Thyroid gland (tissue), 4 donors: ENCODE measurements around the gene PRMT2. TPM values are rescaled to one million over a fixed set of nuclear protein-coding genes. Genes with fewer than 3 reads are reported as not detected.
"Not testable (repeated sequence)": the region's sequence is repeated elsewhere in the genome, so short reads cannot be mapped to it uniquely, and the experiment has no call there.

Source experiments
- DNase-seq, 2 donors: peaks; one replicate each; pipeline ENCODE4 v3.0.0-alpha.2; 2019
- H3K27ac ChIP-seq, 3 donors: fragments of 200-600 bp; sonication (generic); 1 replicate in 2 of 3; 2 replicates in 1 of 3; pipeline ENCODE4 v1.5.1; 2016 to 2019; ENCODE audit warnings: mild to moderate bottlenecking in 1 of 3, moderate library complexity in 1 of 3
- H3K27me3 ChIP-seq: fragments of 200-600 bp; sonication (generic); one replicate; pipeline ENCODE4 v1.5.1; 2019
- H3K36me3 ChIP-seq, 2 donors: fragments of 200-600 bp; sonication (generic); one replicate each; pipeline ENCODE4 v1.5.1; 2016 to 2019
- H3K4me1 ChIP-seq, 2 donors: fragments of 200-600 bp; sonication (generic); one replicate each; pipeline ENCODE4 v1.5.1; 2017 to 2019
- H3K4me3 ChIP-seq, 3 donors: fragments of 200-600 bp; sonication (generic); replicated peaks in 1 of 3; 1 replicate in 2 of 3; 2 replicates in 1 of 3; pipeline ENCODE4 v1.5.1; 2016; ENCODE audit warnings: mild to moderate bottlenecking in 1 of 3
- H3K9me3 ChIP-seq: fragments of 200-600 bp; sonication (generic); one replicate; pipeline ENCODE4 v1.5.1; 2017
- POLR2A ChIP-seq, 2 donors: fragments of 450-650 bp; IDR thresholded peaks; one replicate each; pipeline ENCODE4 v1.6.1; 2017; ENCODE audit warnings: antibody characterized with exemption in 2 of 2, mild to moderate bottlenecking in 2 of 2, moderate library complexity in 1 of 2
- WGBS, 2 donors: methylation state at CpG; one replicate each; pipeline ENCODE4 v1.1.5; 2017; 5-methylcytosine and 5-hydroxymethylcytosine counted together
- intact Hi-C: fragments of 100-400 bp; cut with DNase I; formaldehyde crosslinking; loops from one replicate; pipeline ENCODE4 v1.15.1; 2023
- total RNA-seq, 4 donors: library from RNA; depleted of rRNA; stranded (reverse); fragments of >200 nt; gene quantifications; one replicate each; pipeline ENCODE4 v1.2.3, GENCODE V29; 2016
- TF ChIP-seq, protein P1 (sequence below), 6 experiments: fragments of 200-600 bp in 3 of 6; fragments of 450-650 bp in 3 of 6; sonication (generic) in 3 of 6; IDR thresholded peaks; one replicate each; pipeline ENCODE4 v1.5.1; 2016 to 2019; ENCODE audit warnings: antibody characterized with exemption in 6 of 6, mild to moderate bottlenecking in 2 of 6, inconsistent platforms in 1 of 6, moderate library complexity in 1 of 6

The PRMT2 gene
- total RNA-seq, 4 donors from 2014 or later: 94.6 to 112 (median 99.4) TPM

DNA sequence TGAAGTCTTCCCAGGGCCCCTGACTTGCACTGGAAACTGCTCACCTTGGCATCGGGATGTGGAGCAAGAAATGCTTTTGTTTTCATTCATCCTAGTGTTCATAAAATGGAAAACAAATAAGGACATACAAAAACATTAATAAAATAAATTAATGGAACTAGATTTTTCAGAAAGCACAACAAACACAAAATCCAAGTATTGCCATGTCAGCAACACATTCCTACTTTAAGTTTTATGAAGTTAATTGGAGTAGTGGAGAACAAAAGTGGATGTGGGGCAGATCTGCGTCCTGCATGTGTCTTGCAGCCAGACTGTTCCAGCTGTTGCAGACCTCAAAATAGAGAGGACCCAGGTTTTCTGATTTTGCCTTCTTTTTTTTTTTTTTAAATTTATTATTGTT is 32.9 kb downstream of the PRMT2 start:
- Histone ChIP-seq H3K27me3 (no peaks in the 10 kb centered on the region), H3K4me3 (no peak overlapping the region), H3K36me3 (peaks cover 8 to 13% of the 10 kb centered on the region in 2 donors), H3K9me3 (no peaks in the 10 kb centered on the region), H3K27ac (no peak overlapping the region), H3K4me1 (peaks cover 4 to 13% of the 10 kb centered on the region in 2 donors)
- WGBS, 2 donors: 62 to 65% methylated on average over 2 of the region's 2 CpGs
- DNase-seq: no peak
- intact Hi-C loops: no loop called here
- no peak for TF ChIP-seq POLR2A (IDR thresholded peaks at IDR 0.05)
- TF ChIP-seq, protein P1, sequence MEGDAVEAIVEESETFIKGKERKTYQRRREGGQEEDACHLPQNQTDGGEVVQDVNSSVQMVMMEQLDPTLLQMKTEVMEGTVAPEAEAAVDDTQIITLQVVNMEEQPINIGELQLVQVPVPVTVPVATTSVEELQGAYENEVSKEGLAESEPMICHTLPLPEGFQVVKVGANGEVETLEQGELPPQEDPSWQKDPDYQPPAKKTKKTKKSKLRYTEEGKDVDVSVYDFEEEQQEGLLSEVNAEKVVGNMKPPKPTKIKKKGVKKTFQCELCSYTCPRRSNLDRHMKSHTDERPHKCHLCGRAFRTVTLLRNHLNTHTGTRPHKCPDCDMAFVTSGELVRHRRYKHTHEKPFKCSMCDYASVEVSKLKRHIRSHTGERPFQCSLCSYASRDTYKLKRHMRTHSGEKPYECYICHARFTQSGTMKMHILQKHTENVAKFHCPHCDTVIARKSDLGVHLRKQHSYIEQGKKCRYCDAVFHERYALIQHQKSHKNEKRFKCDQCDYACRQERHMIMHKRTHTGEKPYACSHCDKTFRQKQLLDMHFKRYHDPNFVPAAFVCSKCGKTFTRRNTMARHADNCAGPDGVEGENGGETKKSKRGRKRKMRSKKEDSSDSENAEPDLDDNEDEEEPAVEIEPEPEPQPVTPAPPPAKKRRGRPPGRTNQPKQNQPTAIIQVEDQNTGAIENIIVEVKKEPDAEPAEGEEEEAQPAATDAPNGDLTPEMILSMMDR (IDR thresholded peaks at IDR 0.05): no peak

DNA sequence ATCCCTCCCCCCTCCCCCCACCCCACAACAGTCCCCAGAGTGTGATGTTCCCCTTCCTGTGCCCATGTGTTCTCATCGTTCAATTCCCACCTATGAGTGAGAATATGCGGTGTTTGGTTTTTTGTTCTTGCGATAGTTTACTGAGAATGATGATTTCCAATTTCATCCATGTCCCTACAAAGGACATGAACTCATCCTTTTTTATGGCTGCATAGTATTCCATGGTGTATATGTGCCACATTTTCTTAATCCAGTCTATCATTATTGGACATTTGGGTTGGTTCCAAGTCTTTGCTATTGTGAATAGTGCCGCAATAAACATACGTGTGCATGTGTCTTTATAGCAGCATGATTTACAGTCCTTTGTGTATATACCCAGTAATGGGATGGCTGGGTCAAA is 33.4 kb downstream of the PRMT2 start:
- WGBS, 2 donors: 93% methylated on average over 2 of the region's 5 CpGs; no CpG with 5 or more reads in 1 of the 2 donors
- H3K4me3 ChIP-seq, H3K27me3 ChIP-seq, H3K27ac ChIP-seq, intact Hi-C loops, H3K9me3 ChIP-seq, DNase-seq: not testable (repeated sequence)
- Histone ChIP-seq H3K36me3 (peaks cover 8 to 13% of the 10 kb centered on the region in 2 donors), H3K4me1 (peaks cover 4 to 13% of the 10 kb centered on the region in 2 donors)

DNA sequence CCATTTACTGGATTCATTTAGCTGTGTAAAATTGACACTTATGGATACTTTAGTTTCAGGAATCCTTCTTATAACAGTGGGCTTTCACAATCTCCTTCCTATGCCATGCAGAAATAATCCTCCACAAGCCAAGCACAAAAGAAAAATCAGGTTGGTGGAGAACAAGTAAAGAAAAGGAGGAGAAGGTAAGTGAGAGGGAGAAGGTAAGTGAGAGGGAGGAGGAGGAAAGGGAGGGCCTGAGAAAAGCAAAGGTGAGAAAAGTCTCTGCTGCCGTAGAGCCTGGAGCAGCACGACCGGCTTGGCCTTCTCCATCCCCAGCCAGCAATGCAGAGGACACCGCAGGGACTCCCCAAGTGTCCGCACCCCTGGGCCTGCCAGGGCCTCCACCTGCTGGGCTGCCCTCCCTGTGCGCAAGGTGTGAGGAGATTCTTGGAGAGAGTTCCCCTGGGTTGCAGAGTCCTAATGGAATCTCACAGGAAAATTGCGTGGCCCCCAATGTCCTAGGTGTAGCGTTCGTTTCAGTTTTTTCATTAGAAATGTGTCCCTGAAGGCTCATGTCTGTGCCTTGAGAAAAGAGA is 39.0 kb downstream of the PRMT2 start:
- TF ChIP-seq, protein P1 (IDR thresholded peaks at IDR 0.05): no peak
- no peak for TF ChIP-seq POLR2A (IDR thresholded peaks at IDR 0.05)
- DNase-seq: no peak
- no peaks in the 10 kb centered on the region for H3K27me3 ChIP-seq
- H3K4me3 ChIP-seq: no peak overlapping the region
- intact Hi-C loops: no loop called here
- H3K9me3 ChIP-seq: no peaks in the 10 kb centered on the region
- H3K4me1 ChIP-seq: no peaks in the 10 kb centered on the region
- H3K36me3 ChIP-seq: no peaks in the 10 kb centered on the region
- no peak overlapping the region for H3K27ac ChIP-seq
- 80 to 81% methylated on average over 9 of the region's 9 CpGs for WGBS, 2 donors

DNA sequence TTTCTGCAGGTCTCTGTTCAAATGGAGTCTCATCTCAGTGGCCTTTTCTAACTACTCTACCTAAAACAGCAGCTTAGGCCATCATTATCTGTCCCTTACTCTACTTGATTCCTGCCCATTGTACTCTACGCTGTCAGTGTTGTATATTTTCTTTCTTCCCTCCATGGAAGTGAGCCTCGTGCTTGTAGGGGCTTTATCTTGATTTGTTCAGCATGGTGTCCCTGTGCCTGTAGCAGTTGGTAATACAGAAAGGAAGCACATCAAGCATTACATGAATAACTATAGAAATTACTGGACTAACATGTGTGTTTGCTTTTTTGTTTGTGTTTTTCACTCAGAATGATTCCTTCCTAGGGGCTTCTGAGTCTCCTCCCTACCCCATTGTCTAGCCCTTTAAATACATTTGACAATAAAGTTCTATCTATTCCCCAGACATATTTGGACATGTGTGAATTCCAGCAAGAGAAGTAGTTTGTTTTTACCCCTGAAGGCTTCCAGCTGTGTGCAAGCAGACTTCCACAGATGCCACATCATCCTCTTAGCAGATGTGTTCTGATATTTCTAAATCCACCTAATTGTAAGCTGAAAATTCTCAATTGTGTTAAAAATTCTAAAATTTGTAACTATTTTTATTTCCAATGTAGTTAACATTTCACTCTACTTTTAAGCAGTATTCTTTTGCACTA is 40.3 kb downstream of the PRMT2 start:
- no peaks in the 10 kb centered on the region for H3K4me1 ChIP-seq
- 65 to 73% methylated on average over 2 of the region's 2 CpGs for WGBS, 2 donors
- no peaks in the 10 kb centered on the region for H3K36me3 ChIP-seq
- DNase-seq: no peak
- H3K9me3 ChIP-seq: no peaks in the 10 kb centered on the region
- H3K27me3 ChIP-seq: no peaks in the 10 kb centered on the region
- no peak overlapping the region for H3K27ac ChIP-seq
- TF ChIP-seq, protein P1 (IDR thresholded peaks at IDR 0.05): no peak
- TF ChIP-seq POLR2A (IDR thresholded peaks at IDR 0.05): no peak
- intact Hi-C loops: no loop called here
- H3K4me3 ChIP-seq: no peak overlapping the region

DNA sequence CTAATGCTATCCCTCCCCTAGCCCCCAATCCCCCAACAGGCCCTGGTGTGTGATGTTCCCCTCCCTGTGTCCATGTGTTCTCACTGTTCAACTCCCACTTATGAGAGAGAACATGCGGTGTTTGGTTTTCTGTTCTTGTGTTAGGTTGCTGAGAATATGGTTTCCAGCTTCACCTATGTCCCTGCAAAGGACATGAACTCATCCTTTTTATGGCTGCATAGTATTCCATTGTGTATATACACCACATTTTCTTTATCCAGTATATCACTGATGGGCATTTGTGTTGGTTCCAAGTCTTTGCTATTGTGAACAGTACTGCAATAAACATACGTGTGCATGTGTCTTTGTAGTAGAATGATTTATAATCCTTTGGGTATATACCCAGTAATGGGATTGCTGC is 41.1 kb downstream of the PRMT2 start:
- DNase-seq, H3K4me1 ChIP-seq, H3K36me3 ChIP-seq, H3K27ac ChIP-seq, intact Hi-C loops, H3K9me3 ChIP-seq, H3K4me3 ChIP-seq, H3K27me3 ChIP-seq: not testable (repeated sequence)
- WGBS, 2 donors: 94 to 96% methylated on average over 2 of the region's 2 CpGs

DNA sequence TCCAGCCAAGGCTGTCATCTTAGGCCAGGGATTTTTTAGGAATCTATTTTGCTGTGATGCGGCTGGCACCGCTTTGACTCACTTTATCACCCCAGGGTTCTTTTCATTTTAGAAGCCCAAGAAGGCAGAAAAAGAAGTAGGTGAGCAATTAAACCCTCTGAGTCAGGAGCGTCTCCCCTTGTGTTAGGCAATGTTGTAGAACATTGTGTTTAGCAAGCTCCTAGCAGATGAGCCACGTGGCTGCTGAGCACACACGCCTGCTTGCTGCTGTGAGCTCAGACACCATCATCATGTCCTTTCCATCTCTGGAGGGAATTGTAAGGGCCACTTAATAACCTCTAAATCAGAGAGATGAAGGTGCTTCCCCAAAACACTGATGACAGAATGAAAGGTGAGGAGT is 46.1 kb downstream of the PRMT2 start:
- intact Hi-C loops, H3K27me3 ChIP-seq, H3K27ac ChIP-seq, H3K4me1 ChIP-seq, H3K4me3 ChIP-seq, H3K36me3 ChIP-seq, DNase-seq, H3K9me3 ChIP-seq: not testable (repeated sequence)
- 71 to 84% methylated on average over 5 of the region's 5 CpGs for WGBS, 2 donors

DNA sequence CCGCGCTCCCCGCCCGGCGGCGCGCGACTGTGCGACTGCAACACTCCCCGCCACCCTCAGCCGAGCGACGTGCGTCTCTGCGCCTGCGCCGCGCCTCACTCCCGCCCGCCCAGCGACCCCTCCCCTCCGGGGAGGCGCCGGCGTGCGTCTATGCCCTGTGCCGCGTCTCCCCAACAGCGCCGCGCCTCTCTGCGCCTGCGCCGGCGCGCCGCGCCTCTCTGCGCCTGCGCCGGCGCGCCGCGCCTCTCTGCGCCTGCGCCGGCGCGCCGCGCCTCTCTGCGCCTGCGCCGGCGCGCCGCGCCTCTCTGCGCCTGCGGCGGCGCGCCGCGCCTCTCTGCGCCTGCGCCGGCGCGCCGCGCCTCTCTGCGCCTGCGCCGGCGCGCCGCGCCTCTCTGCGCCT is 63.2 kb downstream of the PRMT2 start:
- H3K4me1 ChIP-seq, H3K36me3 ChIP-seq, H3K27me3 ChIP-seq, H3K4me3 ChIP-seq, H3K9me3 ChIP-seq, H3K27ac ChIP-seq, DNase-seq, intact Hi-C loops: not testable (repeated sequence)
- WGBS, 2 donors: 89% methylated on average over 28 of the region's 81 CpGs; no CpG with 5 or more reads in 1 of the 2 donors

DNA sequence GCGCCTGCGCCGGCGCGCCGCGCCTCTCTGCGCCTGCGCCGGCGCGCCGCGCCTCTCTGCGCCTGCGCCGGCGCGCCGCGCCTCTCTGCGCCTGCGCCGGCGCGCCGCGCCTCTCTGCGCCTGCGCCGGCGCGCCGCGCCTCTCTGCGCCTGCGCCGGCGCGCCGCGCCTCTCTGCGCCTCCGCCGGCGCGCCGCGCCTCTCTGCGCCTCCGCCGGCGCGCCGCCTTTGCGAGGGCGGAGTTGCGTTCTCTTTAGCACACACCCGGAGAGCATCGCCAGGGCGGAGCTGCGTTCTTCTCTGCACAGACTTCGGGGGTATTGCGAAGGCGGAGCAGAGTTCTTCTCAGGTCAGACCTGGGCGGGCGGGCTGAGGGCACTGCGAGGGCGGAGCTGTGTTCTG is 63.6 kb downstream of the PRMT2 start:
- WGBS, 2 donors: 70% methylated on average over 8 of the region's 69 CpGs; no CpG with 5 or more reads in 1 of the 2 donors
- intact Hi-C loops, DNase-seq, H3K4me1 ChIP-seq, H3K4me3 ChIP-seq, H3K36me3 ChIP-seq, H3K27ac ChIP-seq, H3K9me3 ChIP-seq, H3K27me3 ChIP-seq: not testable (repeated sequence)
